ENCODE measurements around the gene GOLT1A.

DNA sequence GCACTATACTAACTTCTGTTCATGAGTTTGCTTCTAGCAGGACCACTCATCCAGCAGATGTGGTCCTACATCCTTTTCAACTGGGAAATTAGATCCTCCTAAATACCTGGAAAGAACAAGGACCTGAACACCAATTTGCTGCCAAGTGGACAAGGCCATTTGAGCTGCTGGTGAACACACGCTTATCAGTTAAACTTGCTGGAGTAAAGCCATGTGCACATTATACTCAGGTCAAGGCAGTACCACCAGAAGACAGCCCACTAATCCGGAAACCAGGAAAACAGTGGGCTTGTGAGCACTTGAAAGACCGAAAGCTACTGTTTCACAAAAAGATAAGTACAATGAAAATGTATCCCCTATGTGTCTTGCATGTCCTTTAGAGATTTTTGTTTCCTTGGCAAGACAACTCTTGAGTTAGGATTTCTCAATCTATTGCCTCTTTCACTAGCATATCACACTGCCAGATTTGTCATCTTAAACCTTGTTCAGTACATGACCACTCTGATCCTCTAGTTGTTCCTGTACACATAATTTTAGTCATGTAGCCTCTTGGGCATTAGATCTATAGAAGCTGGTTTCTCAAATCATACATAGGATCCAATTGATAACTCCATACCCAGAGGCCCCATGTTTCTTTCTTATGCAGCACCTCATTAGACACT lies 43.2 kb downstream of the GOLT1A start:
- no peak for TF ChIP-seq EZH2 (IDR thresholded peaks at IDR 0.05; ENCODE audit: borderline replicate concordance, insufficient read depth, low read depth, low read length, poor library complexity, severe bottlenecking)
- TF ChIP-seq, protein P1, sequence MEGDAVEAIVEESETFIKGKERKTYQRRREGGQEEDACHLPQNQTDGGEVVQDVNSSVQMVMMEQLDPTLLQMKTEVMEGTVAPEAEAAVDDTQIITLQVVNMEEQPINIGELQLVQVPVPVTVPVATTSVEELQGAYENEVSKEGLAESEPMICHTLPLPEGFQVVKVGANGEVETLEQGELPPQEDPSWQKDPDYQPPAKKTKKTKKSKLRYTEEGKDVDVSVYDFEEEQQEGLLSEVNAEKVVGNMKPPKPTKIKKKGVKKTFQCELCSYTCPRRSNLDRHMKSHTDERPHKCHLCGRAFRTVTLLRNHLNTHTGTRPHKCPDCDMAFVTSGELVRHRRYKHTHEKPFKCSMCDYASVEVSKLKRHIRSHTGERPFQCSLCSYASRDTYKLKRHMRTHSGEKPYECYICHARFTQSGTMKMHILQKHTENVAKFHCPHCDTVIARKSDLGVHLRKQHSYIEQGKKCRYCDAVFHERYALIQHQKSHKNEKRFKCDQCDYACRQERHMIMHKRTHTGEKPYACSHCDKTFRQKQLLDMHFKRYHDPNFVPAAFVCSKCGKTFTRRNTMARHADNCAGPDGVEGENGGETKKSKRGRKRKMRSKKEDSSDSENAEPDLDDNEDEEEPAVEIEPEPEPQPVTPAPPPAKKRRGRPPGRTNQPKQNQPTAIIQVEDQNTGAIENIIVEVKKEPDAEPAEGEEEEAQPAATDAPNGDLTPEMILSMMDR (IDR thresholded peaks at IDR 0.05), result no peak
